SK-N-SH treated with all-trans-retinoic acid at 6 μM for 48 hours (cell line): ENCODE data around the gene LINGO1.

Source experiments
- CSDC2 ChIP-seq: fragments of 250-450 bp; sonication (Bioruptor Pico); IDR thresholded peaks from 2 replicates; pipeline ENCODE4 v1.5.0; 2020; ENCODE audit warnings: mild to moderate bottlenecking, moderate library complexity
- ESRRG ChIP-seq: fragments of 250-450 bp; sonication (Bioruptor Pico); IDR thresholded peaks from 2 replicates; pipeline ENCODE4 v1.6.1; 2021; ENCODE audit warnings: mild to moderate bottlenecking
- ISL1 ChIP-seq: fragments of 250-450 bp; sonication (Bioruptor Pico); IDR thresholded peaks from 2 replicates; pipeline ENCODE4 v2.1.2; 2022; ENCODE audit warnings: mild to moderate bottlenecking, moderate library complexity
- PPARA ChIP-seq: fragments of 250-450 bp; sonication (Bioruptor Pico); IDR thresholded peaks from 2 replicates; pipeline ENCODE4 v1.5.0; 2020; ENCODE audit warnings: mild to moderate bottlenecking, borderline replicate concordance
- RARB ChIP-seq: fragments of 250-450 bp; sonication (Bioruptor Pico); IDR thresholded peaks from 2 replicates; pipeline ENCODE4 v1.8.0; 2021; ENCODE audit warnings: mild to moderate bottlenecking, moderate library complexity
- SNAI2 ChIP-seq: fragments of 250-450 bp; sonication (Bioruptor Pico); IDR thresholded peaks from 2 replicates; pipeline ENCODE4 v1.5.0; 2020; ENCODE audit warnings: mild to moderate bottlenecking, moderate library complexity
- TCF4 ChIP-seq: fragments of 250-450 bp; sonication (Bioruptor Pico); IDR thresholded peaks from 2 replicates; pipeline ENCODE4 v1.8.0; 2021; ENCODE audit warnings: mild to moderate bottlenecking, moderate library complexity, borderline replicate concordance
- ZFP3 ChIP-seq: fragments of 250-450 bp; sonication (Bioruptor Pico); IDR thresholded peaks from 2 replicates; pipeline ENCODE4 v1.5.0; 2020; ENCODE audit warnings: mild to moderate bottlenecking, moderate library complexity
- ZFP30 ChIP-seq: fragments of 450-650 bp; formaldehyde crosslinking; IDR thresholded peaks from 2 replicates; pipeline ENCODE4 v1.5.0; 2022; ENCODE audit warnings: mild to moderate bottlenecking, moderate library complexity
- ZNF70 ChIP-seq: fragments of 450-650 bp; formaldehyde crosslinking; IDR thresholded peaks from 2 replicates; pipeline ENCODE4 v1.5.0; 2020; ENCODE audit warnings: mild to moderate bottlenecking, moderate library complexity
- ZNF8 ChIP-seq: fragments of 450-650 bp; formaldehyde crosslinking; IDR thresholded peaks from 2 replicates; pipeline ENCODE4 v1.5.0; 2020; ENCODE audit warnings: mild to moderate bottlenecking, moderate library complexity
- TF ChIP-seq, protein P1 (sequence below): fragments of 250-450 bp; sonication (Bioruptor Pico); IDR thresholded peaks from 2 replicates; pipeline ENCODE4 v1.5.1; 2020; ENCODE audit warnings: low read depth, mild to moderate bottlenecking, moderate library complexity
- TF ChIP-seq, protein P2 (sequence below): fragments of 250-450 bp; sonication (Bioruptor Pico); IDR thresholded peaks from 2 replicates; pipeline ENCODE4 v1.8.0; 2020; ENCODE audit warnings: mild to moderate bottlenecking, moderate library complexity, borderline replicate concordance

DNA sequence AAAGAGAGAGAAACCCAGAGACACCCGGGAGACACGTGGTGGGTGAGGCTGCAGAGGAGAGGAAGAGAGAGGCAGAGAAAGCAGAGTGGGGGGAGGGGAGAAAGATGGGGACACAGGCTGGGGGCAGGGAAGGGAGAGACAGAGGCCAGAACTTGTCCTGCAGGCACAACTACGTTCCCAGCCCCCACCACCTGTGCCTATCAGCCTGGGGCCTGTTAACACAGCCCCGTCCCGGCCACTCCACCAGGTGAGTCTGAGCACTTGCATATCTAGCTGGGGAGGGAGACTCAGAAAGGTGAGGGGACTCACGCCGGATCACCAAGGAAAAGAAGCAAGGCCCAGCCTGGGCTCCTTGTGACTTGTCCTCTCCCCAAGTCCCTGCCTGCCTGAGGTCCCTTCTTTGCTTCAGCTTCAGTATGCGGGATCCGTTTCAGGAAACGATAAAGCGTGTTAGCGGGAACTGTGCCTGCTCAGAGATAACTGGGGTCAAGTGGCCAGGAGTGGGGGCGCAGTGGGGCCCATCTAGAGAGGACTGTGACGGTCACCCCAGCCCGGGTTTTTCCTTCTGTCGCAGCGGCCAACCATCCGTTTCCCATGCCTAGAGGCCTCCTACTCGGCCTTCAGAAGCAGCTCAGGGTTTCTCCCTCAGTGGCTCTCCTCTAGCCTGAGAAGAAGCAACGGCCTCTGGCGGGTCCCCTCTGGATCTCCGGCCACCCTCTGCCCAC lies 10.3 kb downstream of the LINGO1 start:
- TF ChIP-seq, protein P1, sequence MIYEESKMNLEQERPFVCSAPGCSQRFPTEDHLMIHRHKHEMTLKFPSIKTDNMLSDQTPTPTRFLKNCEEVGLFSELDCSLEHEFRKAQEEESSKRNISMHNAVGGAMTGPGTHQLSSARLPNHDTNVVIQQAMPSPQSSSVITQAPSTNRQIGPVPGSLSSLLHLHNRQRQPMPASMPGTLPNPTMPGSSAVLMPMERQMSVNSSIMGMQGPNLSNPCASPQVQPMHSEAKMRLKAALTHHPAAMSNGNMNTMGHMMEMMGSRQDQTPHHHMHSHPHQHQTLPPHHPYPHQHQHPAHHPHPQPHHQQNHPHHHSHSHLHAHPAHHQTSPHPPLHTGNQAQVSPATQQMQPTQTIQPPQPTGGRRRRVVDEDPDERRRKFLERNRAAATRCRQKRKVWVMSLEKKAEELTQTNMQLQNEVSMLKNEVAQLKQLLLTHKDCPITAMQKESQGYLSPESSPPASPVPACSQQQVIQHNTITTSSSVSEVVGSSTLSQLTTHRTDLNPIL = no peak
- no peak for TF ChIP-seq ZFP30 (CRISPR knock-in tag)
- no peak for TF ChIP-seq CSDC2 (CRISPR knock-in tag)
- TF ChIP-seq, protein P2, sequence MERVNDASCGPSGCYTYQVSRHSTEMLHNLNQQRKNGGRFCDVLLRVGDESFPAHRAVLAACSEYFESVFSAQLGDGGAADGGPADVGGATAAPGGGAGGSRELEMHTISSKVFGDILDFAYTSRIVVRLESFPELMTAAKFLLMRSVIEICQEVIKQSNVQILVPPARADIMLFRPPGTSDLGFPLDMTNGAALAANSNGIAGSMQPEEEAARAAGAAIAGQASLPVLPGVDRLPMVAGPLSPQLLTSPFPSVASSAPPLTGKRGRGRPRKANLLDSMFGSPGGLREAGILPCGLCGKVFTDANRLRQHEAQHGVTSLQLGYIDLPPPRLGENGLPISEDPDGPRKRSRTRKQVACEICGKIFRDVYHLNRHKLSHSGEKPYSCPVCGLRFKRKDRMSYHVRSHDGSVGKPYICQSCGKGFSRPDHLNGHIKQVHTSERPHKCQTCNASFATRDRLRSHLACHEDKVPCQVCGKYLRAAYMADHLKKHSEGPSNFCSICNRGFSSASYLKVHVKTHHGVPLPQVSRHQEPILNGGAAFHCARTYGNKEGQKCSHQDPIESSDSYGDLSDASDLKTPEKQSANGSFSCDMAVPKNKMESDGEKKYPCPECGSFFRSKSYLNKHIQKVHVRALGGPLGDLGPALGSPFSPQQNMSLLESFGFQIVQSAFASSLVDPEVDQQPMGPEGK (CRISPR knock-in tag) = no peak
- no peak for TF ChIP-seq TCF4 (CRISPR knock-in tag)
- no peak for TF ChIP-seq RARB (CRISPR knock-in tag)
- no peak for TF ChIP-seq ESRRG (CRISPR knock-in tag)
- TF ChIP-seq SNAI2 (CRISPR knock-in tag) = no peak
- TF ChIP-seq ZFP3 = no peak
- TF ChIP-seq ZNF8 (CRISPR knock-in tag) = no peak
- TF ChIP-seq ISL1 (CRISPR knock-in tag) = no peak
- TF ChIP-seq PPARA (CRISPR knock-in tag) = no peak
- no peak for TF ChIP-seq ZNF70 (CRISPR knock-in tag)
